Measurements from ENCODE around the gene PRSS1.
"Not testable (repeated sequence)": the region's sequence is repeated elsewhere in the genome, so short reads cannot be mapped to it uniquely, and the experiment has no call there.

The PRSS1 gene

DNA sequence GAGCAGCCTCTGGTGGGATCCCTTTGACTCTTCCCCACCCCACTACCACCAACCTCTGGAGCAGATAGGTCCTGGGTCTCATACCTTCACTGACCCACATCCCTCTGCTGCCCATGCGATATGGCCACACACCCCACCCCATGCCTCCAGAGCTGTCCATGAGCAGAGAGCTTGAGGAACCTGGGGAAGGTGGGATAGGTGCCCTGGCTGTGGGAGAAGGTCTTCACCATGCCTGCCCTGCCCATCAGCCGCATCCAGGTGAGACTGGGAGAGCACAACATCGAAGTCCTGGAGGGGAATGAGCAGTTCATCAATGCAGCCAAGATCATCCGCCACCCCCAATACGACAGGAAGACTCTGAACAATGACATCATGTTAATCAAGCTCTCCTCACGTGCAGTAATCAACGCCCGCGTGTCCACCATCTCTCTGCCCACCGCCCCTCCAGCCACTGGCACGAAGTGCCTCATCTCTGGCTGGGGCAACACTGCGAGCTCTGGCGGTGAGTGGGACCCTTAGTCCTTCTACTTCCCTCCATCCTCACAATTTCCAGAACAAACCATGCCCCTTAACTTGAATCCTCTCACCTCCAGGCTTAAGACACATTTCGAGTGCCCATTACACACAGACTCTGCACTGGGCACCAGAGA, 2.4 kb downstream of the PRSS1 start:
- H2AFZ ChIP-seq (ENCODE audit: low read length); H2AK5ac ChIP-seq (ENCODE audit: low read depth, low read length); H3K36me3 ChIP-seq (replicated peaks in 1 of 2; ENCODE audit: control insufficient read depth in 2 of 2, insufficient read depth in 2 of 2, low read length in 2 of 2); H2BK15ac ChIP-seq (ENCODE audit: low read length); H4K8ac ChIP-seq (ENCODE audit: low read depth, low read length); H3K23ac ChIP-seq (ENCODE audit: low read depth, low read length, poor library complexity); H2BK5ac ChIP-seq (ENCODE audit: low read length); H3K27ac ChIP-seq (replicated peaks; ENCODE audit: low read length); H4K91ac ChIP-seq (ENCODE audit: low read depth, low read length, poor library complexity); H2BK12ac ChIP-seq (ENCODE audit: low read length); H2BK120ac ChIP-seq (ENCODE audit: low read depth, low read length); H3K9me3 ChIP-seq (replicated peaks in 1 of 2; ENCODE audit: control insufficient read depth in 2 of 2, insufficient read depth in 1 of 2, low read depth in 1 of 2, low read length in 2 of 2); H3K4me3 ChIP-seq (ENCODE audit: low read length in 2 of 2); H3K4me1 ChIP-seq (ENCODE audit: control insufficient read depth in 2 of 2, insufficient read depth in 1 of 2, low read depth in 1 of 2, low read length in 2 of 2); H3K18ac ChIP-seq (ENCODE audit: low read length); H3K4ac ChIP-seq (ENCODE audit: low read length); DNase-seq (ENCODE audit: low spot score); H3K4me2 ChIP-seq (ENCODE audit: insufficient read depth, low read length, poor library complexity, severe bottlenecking); H3K27me3 ChIP-seq (ENCODE audit: control insufficient read depth in 3 of 3, insufficient read depth in 3 of 3, low read depth in 1 of 3, low read length in 3 of 3); H3K14ac ChIP-seq (ENCODE audit: low read length); H3K79me1 ChIP-seq (ENCODE audit: low read depth, low read length): not testable (repeated sequence)
- peak overlapping the region; percentile 15 for H3K9ac ChIP-seq (ENCODE audit: low read depth, low read length, poor library complexity)
- no CpG with 5 or more reads among the region's 14 CpGs for WGBS, 2 donors (ENCODE audit: extremely low coverage in 2 of 2, insufficient read length in 2 of 2, insufficient replicate concordance in 1 of 2)

DNA sequence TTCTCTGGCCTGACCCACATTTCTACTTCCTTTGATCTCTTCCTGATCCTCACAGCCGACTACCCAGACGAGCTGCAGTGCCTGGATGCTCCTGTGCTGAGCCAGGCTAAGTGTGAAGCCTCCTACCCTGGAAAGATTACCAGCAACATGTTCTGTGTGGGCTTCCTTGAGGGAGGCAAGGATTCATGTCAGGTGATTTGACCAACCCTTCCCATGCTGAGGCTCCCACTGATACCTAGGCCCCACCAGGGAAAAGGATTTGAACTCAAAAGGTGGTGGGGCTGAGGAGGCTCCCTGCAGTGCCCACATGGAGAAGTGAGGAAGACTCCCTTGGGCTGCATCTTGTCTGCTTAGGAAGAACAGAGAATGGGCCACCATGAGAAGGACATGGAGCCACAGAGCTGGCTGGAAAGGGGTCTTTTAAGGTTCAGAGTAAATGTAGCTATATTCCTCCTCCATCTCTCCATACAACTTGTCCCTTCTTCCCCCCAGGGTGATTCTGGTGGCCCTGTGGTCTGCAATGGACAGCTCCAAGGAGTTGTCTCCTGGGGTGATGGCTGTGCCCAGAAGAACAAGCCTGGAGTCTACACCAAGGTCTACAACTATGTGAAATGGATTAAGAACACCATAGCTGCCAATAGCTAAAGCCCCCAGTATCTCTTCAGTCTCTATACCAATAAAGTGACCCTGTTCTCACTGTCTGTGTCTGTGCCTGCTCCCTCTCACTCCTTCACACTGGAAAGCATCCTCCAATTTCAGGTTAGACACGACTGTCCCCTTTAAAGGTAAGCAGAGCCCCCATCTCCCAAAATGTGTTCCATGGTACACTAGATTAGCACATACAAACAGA, 3.3 kb downstream of the PRSS1 start:
- Histone ChIP-seq H3K9me3 (replicated peaks in 1 of 2; ENCODE audit: control insufficient read depth in 2 of 2, insufficient read depth in 1 of 2, low read depth in 1 of 2, low read length in 2 of 2) (no peaks in the 10 kb centered on the region), H3K18ac (ENCODE audit: low read length) (no peak overlapping the region), H3K36me3 (replicated peaks in 1 of 2; ENCODE audit: control insufficient read depth in 2 of 2, insufficient read depth in 2 of 2, low read length in 2 of 2) (no peaks in the 10 kb centered on the region), H3K4ac (ENCODE audit: low read length) (no peak overlapping the region), H3K9ac (ENCODE audit: low read depth, low read length, poor library complexity) (no peak overlapping the region), H4K91ac (ENCODE audit: low read depth, low read length, poor library complexity) (no peak overlapping the region), H2BK120ac (ENCODE audit: low read depth, low read length) (no peak overlapping the region), H3K79me1 (ENCODE audit: low read depth, low read length) (no peaks in the 10 kb centered on the region), H2BK5ac (ENCODE audit: low read length) (no peak overlapping the region), H2AK5ac (ENCODE audit: low read depth, low read length) (no peak overlapping the region), H2BK12ac (ENCODE audit: low read length) (no peak overlapping the region), H3K4me3 (ENCODE audit: low read length in 2 of 2) (no peak overlapping the region), H2AFZ (ENCODE audit: low read length) (no peak overlapping the region), H3K4me2 (ENCODE audit: insufficient read depth, low read length, poor library complexity, severe bottlenecking) (no peak overlapping the region), H3K27me3 (ENCODE audit: control insufficient read depth in 3 of 3, insufficient read depth in 3 of 3, low read depth in 1 of 3, low read length in 3 of 3) (no peaks in the 10 kb centered on the region), H3K27ac (replicated peaks; ENCODE audit: low read length) (no peak overlapping the region), H4K8ac (ENCODE audit: low read depth, low read length) (no peak overlapping the region), H2BK15ac (ENCODE audit: low read length) (no peak overlapping the region), H3K4me1 (ENCODE audit: control insufficient read depth in 2 of 2, insufficient read depth in 1 of 2, low read depth in 1 of 2, low read length in 2 of 2) (no peaks in the 10 kb centered on the region), H3K14ac (ENCODE audit: low read length) (no peak overlapping the region), H3K23ac (ENCODE audit: low read depth, low read length, poor library complexity) (no peak overlapping the region)
- DNase-seq (ENCODE audit: low spot score): no peak
- WGBS, 2 donors (ENCODE audit: extremely low coverage in 2 of 2, insufficient read length in 2 of 2, insufficient replicate concordance in 1 of 2): no CpG with 5 or more reads among the region's 3 CpGs

DNA sequence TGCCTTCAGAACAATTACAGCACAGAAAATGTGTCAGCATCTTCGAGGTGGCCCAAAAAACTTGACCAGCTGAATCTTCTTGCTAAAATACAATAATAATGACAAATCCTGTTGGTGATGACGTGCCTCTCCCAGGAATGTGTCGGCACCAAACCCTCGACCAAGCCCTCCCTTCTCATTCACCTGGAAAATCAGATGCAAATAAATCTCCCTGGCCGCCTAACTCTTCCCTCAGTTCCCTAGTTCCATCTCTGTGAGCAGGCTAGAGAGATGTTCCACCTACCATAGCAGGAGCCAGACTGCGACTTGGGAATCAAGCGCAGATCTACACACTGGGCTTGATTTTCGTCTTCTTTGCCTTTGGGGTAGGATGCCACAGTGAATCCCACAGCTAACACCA, 4.1 kb downstream of the PRSS1 start:
- H3K27ac ChIP-seq (replicated peaks; ENCODE audit: low read length): no peak overlapping the region
- H2BK15ac ChIP-seq (ENCODE audit: low read length): no peak overlapping the region
- no peaks in the 10 kb centered on the region for H3K9me3 ChIP-seq (replicated peaks in 1 of 2; ENCODE audit: control insufficient read depth in 2 of 2, insufficient read depth in 1 of 2, low read depth in 1 of 2, low read length in 2 of 2)
- no peak overlapping the region for H3K18ac ChIP-seq (ENCODE audit: low read length)
- no CpG with 5 or more reads among the region's 8 CpGs for WGBS, 2 donors (ENCODE audit: extremely low coverage in 2 of 2, insufficient read length in 2 of 2, insufficient replicate concordance in 1 of 2)
- H3K36me3 ChIP-seq (replicated peaks in 1 of 2; ENCODE audit: control insufficient read depth in 2 of 2, insufficient read depth in 2 of 2, low read length in 2 of 2): no peaks in the 10 kb centered on the region
- H3K4ac ChIP-seq (ENCODE audit: low read length): no peak overlapping the region
- no peak overlapping the region for H2AFZ ChIP-seq (ENCODE audit: low read length)
- H2AK5ac ChIP-seq (ENCODE audit: low read depth, low read length): no peak overlapping the region
- no peaks in the 10 kb centered on the region for H3K79me1 ChIP-seq (ENCODE audit: low read depth, low read length)
- no peak overlapping the region for H2BK120ac ChIP-seq (ENCODE audit: low read depth, low read length)
- H4K8ac ChIP-seq (ENCODE audit: low read depth, low read length): no peak overlapping the region
- no peak overlapping the region for H3K4me2 ChIP-seq (ENCODE audit: insufficient read depth, low read length, poor library complexity, severe bottlenecking)
- no peaks in the 10 kb centered on the region for H3K4me1 ChIP-seq (ENCODE audit: control insufficient read depth in 2 of 2, insufficient read depth in 1 of 2, low read depth in 1 of 2, low read length in 2 of 2)
- no peak for DNase-seq (ENCODE audit: low spot score)
- no peak overlapping the region for H2BK5ac ChIP-seq (ENCODE audit: low read length)
- no peak overlapping the region for H3K23ac ChIP-seq (ENCODE audit: low read depth, low read length, poor library complexity)
- H3K9ac ChIP-seq (ENCODE audit: low read depth, low read length, poor library complexity): no peak overlapping the region
- H3K27me3 ChIP-seq (ENCODE audit: control insufficient read depth in 3 of 3, insufficient read depth in 3 of 3, low read depth in 1 of 3, low read length in 3 of 3): no peaks in the 10 kb centered on the region
- H2BK12ac ChIP-seq (ENCODE audit: low read length): no peak overlapping the region
- no peak overlapping the region for H3K14ac ChIP-seq (ENCODE audit: low read length)
- no peak overlapping the region for H4K91ac ChIP-seq (ENCODE audit: low read depth, low read length, poor library complexity)
- no peak overlapping the region for H3K4me3 ChIP-seq (ENCODE audit: low read length in 2 of 2)

DNA sequence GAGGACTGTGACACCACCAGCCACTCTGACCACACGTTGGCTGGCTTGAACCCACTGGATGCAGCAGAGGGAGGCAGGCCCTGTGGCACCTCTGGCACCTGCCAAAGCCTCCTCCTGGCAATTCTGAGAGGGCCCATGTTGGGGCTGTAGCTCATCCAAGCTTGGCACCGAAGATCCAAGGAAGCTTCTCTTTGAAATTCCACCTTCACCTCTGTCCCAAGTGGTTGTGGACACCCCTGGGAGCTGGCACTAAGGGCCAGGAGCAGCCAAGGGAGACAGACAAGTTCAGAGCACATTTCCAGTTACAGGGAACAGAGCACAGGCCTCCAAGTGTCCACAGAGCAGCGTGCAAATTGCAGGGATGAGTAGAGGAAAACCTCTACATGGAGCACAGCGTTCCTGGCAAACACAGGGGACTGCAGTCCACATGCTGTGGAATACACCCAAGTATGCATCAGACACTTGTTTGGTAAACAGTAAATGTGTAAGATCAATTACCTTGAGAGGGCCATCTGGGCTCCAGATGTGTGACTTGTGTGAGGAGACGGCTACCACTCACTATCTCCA, 4.7 kb downstream of the PRSS1 start:
- H3K79me1 ChIP-seq (ENCODE audit: low read depth, low read length); H2BK15ac ChIP-seq (ENCODE audit: low read length); H3K27ac ChIP-seq (replicated peaks; ENCODE audit: low read length); H3K9ac ChIP-seq (ENCODE audit: low read depth, low read length, poor library complexity); H3K4me1 ChIP-seq (ENCODE audit: control insufficient read depth in 2 of 2, insufficient read depth in 1 of 2, low read depth in 1 of 2, low read length in 2 of 2); H2BK5ac ChIP-seq (ENCODE audit: low read length); H4K8ac ChIP-seq (ENCODE audit: low read depth, low read length); H2AFZ ChIP-seq (ENCODE audit: low read length); H3K9me3 ChIP-seq (replicated peaks in 1 of 2; ENCODE audit: control insufficient read depth in 2 of 2, insufficient read depth in 1 of 2, low read depth in 1 of 2, low read length in 2 of 2); H3K4me3 ChIP-seq (ENCODE audit: low read length in 2 of 2); H3K4me2 ChIP-seq (ENCODE audit: insufficient read depth, low read length, poor library complexity, severe bottlenecking); H3K36me3 ChIP-seq (replicated peaks in 1 of 2; ENCODE audit: control insufficient read depth in 2 of 2, insufficient read depth in 2 of 2, low read length in 2 of 2); H2BK12ac ChIP-seq (ENCODE audit: low read length); H2AK5ac ChIP-seq (ENCODE audit: low read depth, low read length); H3K23ac ChIP-seq (ENCODE audit: low read depth, low read length, poor library complexity); H3K18ac ChIP-seq (ENCODE audit: low read length); H2BK120ac ChIP-seq (ENCODE audit: low read depth, low read length); H3K4ac ChIP-seq (ENCODE audit: low read length); H4K91ac ChIP-seq (ENCODE audit: low read depth, low read length, poor library complexity); DNase-seq (ENCODE audit: low spot score); H3K27me3 ChIP-seq (ENCODE audit: control insufficient read depth in 3 of 3, insufficient read depth in 3 of 3, low read depth in 1 of 3, low read length in 3 of 3); H3K14ac ChIP-seq (ENCODE audit: low read length): not testable (repeated sequence)
- WGBS, 2 donors (ENCODE audit: extremely low coverage in 2 of 2, insufficient read length in 2 of 2, insufficient replicate concordance in 1 of 2): no CpG with 5 or more reads among the region's 5 CpGs
